ENCODE data around the gene RNH1.

DNA sequence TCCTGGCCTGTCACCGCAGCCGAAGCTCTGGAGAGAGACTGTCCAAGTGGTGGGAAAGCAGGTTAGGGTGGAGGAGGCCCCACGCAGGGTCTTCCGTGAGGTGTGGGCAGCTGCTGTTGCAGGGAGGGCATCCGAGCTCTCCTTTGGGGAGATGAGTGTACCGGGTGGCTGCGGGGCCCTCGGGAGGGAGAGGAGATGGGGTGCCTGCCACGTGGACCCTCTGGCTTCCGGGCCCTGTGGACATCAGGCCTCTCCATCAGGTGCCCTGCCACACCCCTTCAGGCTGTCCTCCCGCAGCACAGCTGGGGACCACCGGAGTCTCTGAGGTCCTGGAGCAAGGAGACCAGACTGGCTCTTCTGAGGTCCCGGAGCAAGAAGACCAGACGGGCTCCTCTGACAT is 55.3 kb downstream of the RNH1 start:
- TF ChIP-seq, protein P1, sequence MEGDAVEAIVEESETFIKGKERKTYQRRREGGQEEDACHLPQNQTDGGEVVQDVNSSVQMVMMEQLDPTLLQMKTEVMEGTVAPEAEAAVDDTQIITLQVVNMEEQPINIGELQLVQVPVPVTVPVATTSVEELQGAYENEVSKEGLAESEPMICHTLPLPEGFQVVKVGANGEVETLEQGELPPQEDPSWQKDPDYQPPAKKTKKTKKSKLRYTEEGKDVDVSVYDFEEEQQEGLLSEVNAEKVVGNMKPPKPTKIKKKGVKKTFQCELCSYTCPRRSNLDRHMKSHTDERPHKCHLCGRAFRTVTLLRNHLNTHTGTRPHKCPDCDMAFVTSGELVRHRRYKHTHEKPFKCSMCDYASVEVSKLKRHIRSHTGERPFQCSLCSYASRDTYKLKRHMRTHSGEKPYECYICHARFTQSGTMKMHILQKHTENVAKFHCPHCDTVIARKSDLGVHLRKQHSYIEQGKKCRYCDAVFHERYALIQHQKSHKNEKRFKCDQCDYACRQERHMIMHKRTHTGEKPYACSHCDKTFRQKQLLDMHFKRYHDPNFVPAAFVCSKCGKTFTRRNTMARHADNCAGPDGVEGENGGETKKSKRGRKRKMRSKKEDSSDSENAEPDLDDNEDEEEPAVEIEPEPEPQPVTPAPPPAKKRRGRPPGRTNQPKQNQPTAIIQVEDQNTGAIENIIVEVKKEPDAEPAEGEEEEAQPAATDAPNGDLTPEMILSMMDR (conservative IDR thresholded peaks at IDR 0.05 in 1 of 2, IDR thresholded peaks at IDR 0.05 in 1 of 2; ENCODE audit: extremely low read depth in 1 of 2, insufficient read depth in 1 of 2, low read depth in 1 of 2, low read length in 2 of 2), result no peak
- no peak for TF ChIP-seq EZH2 (IDR thresholded peaks at IDR 0.05; ENCODE audit: borderline replicate concordance, low read length)
